K562 (cell line): Measurements from ENCODE around the gene PROK1. TPM values are rescaled to one million over a fixed set of nuclear protein-coding genes. Genes with fewer than 3 reads are reported as not detected.

Source experiments
- GMEB1 ChIP-seq: fragments of 250-450 bp; sonication (Bioruptor Pico); IDR thresholded peaks from 2 replicates; pipeline ENCODE4 v1.4.0; 2020; ENCODE audit warnings: mild to moderate bottlenecking
- POLR3G ChIP-seq: IDR thresholded peaks from 2 replicates; pipeline ENCODE4 v1.6.1; 2011; ENCODE audit not compliant: insufficient read length, insufficient replicate concordance; ENCODE audit errors: extremely low read depth
- SP1 ChIP-seq: sonication (generic); formaldehyde crosslinking; IDR thresholded peaks from 2 replicates; pipeline ENCODE4 v1.8.1; 2022; ENCODE audit warnings: mild to moderate bottlenecking, missing genetic modification reagents
- SRSF7 ChIP-seq: fragments of 200-400 bp; formaldehyde crosslinking; optimal IDR thresholded peaks from 2 replicates; pipeline ENCODE3; 2017; ENCODE audit warnings: mild to moderate bottlenecking, low read depth, low read length
- WHSC1 ChIP-seq: IDR thresholded peaks from one replicate; pipeline ENCODE4 v1.6.1; 2012; ENCODE audit warnings: low read length, control low read depth, inconsistent platforms
- ZBTB26 ChIP-seq: fragments of 450-650 bp; formaldehyde crosslinking; IDR thresholded peaks from 2 replicates; pipeline ENCODE4 v1.4.0; 2022; ENCODE audit warnings: missing genetic modification characterization
- ZKSCAN3 ChIP-seq: fragments of 250-450 bp; sonication (Bioruptor Pico); IDR thresholded peaks from 2 replicates; pipeline ENCODE4 v1.4.0; 2020
- ZNF830 ChIP-seq: fragments of 250-450 bp; sonication (Bioruptor Pico); IDR thresholded peaks from 2 replicates; pipeline ENCODE4 v1.5.0; 2021; ENCODE audit warnings: mild to moderate bottlenecking
- polyA plus RNA-seq, 8 experiments: library from polyadenylated mRNA; depleted of rRNA in 4 of 8; stranded (reverse) in 5 of 8; unstranded in 3 of 8; fragments of >200 nt; fragmentation: Nextera tagmentation in 2 of 8; fragmentation: Illumina TruSeq in 1 of 8; extraction: Ambion mirVana in 2 of 8; extraction: Trizol in 1 of 8; gene quantifications; 2 replicates each; pipeline versions ENCODE4 v1.2.1 to v1.2.3, GENCODE V29; 2011 to 2014; ENCODE audit warnings: inconsistent platforms in 1 of 8, missing spikeins in 1 of 8
- total RNA-seq, 7 experiments: library from RNA; depleted of rRNA in 6 of 7; stranded (reverse); fragments of >200 nt in 6 of 7; fragmentation: Illumina TruSeq in 2 of 7; extraction: Trizol in 2 of 7; gene quantifications; 2 replicates each; pipeline versions ENCODE4 v1.2.1 to v1.2.3, GENCODE V29; 2011 to 2021; ENCODE audit warnings: low replicate concordance in 1 of 7
- TF ChIP-seq, protein P1 (sequence below): fragments of 250-450 bp; sonication (Bioruptor Pico); IDR thresholded peaks from 2 replicates; pipeline ENCODE4 v1.4.0; 2020
- TF ChIP-seq, protein P2 (sequence below): sonication (generic); formaldehyde crosslinking; IDR thresholded peaks from 2 replicates; pipeline ENCODE4 v1.8.1; 2023; ENCODE audit warnings: mild to moderate bottlenecking, missing genetic modification reagents
- TF ChIP-seq, protein P3 (sequence below): fragments of 450-650 bp; formaldehyde crosslinking; IDR thresholded peaks from 2 replicates; pipeline ENCODE4 v1.4.0; 2020; ENCODE audit warnings: mild to moderate bottlenecking, moderate library complexity

PROK1 gene
- total and polyA plus RNA-seq, 9 of the 15 experiments (the other 6 are each of a cell fraction or from before 2014, with no cell fraction given) = 0.15 TPM; not detected in 8

GRCh38 chr1:110407260-110408210 is 43.4 kb upstream of the PROK1 start, which contains the start of gene LAMTOR5 (continued):
- TF ChIP-seq, protein P1, sequence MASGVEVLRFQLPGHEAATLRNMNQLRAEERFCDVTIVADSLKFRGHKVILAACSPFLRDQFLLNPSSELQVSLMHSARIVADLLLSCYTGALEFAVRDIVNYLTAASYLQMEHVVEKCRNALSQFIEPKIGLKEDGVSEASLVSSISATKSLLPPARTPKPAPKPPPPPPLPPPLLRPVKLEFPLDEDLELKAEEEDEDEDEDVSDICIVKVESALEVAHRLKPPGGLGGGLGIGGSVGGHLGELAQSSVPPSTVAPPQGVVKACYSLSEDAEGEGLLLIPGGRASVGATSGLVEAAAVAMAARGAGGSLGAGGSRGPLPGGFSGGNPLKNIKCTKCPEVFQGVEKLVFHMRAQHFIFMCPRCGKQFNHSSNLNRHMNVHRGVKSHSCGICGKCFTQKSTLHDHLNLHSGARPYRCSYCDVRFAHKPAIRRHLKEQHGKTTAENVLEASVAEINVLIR (CRISPR knock-in tag) = peak; percentile 96
- TF ChIP-seq SP1 (CRISPR knock-in tag) = peak; percentile 96
- no peak for TF ChIP-seq SRSF7
- peak; percentile 57; the same call in 1 of the 2 replicates for TF ChIP-seq ZNF830
- peak; percentile 77 for TF ChIP-seq GMEB1 (CRISPR knock-in tag)
- TF ChIP-seq, protein P2, sequence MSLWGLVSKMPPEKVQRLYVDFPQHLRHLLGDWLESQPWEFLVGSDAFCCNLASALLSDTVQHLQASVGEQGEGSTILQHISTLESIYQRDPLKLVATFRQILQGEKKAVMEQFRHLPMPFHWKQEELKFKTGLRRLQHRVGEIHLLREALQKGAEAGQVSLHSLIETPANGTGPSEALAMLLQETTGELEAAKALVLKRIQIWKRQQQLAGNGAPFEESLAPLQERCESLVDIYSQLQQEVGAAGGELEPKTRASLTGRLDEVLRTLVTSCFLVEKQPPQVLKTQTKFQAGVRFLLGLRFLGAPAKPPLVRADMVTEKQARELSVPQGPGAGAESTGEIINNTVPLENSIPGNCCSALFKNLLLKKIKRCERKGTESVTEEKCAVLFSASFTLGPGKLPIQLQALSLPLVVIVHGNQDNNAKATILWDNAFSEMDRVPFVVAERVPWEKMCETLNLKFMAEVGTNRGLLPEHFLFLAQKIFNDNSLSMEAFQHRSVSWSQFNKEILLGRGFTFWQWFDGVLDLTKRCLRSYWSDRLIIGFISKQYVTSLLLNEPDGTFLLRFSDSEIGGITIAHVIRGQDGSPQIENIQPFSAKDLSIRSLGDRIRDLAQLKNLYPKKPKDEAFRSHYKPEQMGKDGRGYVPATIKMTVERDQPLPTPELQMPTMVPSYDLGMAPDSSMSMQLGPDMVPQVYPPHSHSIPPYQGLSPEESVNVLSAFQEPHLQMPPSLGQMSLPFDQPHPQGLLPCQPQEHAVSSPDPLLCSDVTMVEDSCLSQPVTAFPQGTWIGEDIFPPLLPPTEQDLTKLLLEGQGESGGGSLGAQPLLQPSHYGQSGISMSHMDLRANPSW (CRISPR knock-in tag) = peak; percentile 70; the same call in 1 of the 2 replicates
- TF ChIP-seq POLR3G = no peak
- TF ChIP-seq ZBTB26 (CRISPR knock-in tag) = 0 out of 2 replicates have a peak, but pooled peaks have one; percentile 76
- TF ChIP-seq ZKSCAN3 (CRISPR knock-in tag) = no peak
- no peak for TF ChIP-seq WHSC1
- TF ChIP-seq, protein P3, sequence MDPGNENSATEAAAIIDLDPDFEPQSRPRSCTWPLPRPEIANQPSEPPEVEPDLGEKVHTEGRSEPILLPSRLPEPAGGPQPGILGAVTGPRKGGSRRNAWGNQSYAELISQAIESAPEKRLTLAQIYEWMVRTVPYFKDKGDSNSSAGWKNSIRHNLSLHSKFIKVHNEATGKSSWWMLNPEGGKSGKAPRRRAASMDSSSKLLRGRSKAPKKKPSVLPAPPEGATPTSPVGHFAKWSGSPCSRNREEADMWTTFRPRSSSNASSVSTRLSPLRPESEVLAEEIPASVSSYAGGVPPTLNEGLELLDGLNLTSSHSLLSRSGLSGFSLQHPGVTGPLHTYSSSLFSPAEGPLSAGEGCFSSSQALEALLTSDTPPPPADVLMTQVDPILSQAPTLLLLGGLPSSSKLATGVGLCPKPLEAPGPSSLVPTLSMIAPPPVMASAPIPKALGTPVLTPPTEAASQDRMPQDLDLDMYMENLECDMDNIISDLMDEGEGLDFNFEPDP (CRISPR knock-in tag) = 0 out of 2 replicates have a peak, but pooled peaks have one; percentile 14
